IPS-NIHi11 (cell line): Measurements from ENCODE around the gene CXXC5.

Experiments
- DNase-seq: peaks from one replicate; pipeline ENCODE4 v3.0.0; 2012; ENCODE audit warnings: mixed read lengths, low spot score

The CXXC5 gene

GRCh38 chr5:139638736-139639618 lies 9.2 kb upstream of the CXXC5 start:
- DNase-seq, result no peak

DNA sequence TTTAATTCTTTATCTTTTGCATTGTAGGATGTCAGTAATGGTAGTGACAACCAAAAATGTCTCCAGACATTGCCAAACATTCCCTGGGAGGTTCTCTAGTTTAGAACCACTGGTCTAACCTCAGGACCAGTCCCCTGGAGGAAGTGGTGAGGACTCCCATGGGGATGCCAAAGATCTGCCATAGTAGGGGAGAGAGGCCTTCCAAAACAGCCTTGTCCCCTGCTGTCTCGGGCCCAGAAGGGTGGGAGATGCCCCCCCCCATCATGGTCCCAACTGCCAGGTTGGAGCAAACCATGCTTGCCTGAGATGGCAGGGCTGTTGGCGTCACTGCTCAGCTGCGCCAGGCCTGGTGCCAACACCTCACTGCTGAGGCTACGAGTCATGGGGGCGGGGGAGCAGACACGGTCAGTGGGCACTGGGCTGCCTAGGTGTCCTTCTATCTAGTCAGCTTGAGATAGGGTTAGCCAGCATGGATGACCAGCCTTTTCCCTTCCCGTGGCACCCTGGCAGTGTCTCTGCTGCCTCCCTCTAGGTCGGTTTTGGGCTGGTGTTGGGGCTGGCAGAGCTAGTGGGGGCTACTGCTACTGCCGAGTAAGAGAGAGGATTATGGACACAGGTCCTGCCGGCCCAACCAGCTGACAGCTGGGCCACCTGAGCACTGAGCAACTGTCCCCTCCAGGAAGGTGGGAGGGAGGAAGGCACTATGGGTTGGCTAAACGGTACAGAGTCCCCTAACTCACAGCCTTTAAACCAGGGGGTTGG lies 8.3 kb upstream of the CXXC5 start:
- no peak for DNase-seq

- no peak for DNase-seq
Observed at GRCh38 chr5:139640421-139641115, 7.6 kb upstream of the CXXC5 start.

DNA sequence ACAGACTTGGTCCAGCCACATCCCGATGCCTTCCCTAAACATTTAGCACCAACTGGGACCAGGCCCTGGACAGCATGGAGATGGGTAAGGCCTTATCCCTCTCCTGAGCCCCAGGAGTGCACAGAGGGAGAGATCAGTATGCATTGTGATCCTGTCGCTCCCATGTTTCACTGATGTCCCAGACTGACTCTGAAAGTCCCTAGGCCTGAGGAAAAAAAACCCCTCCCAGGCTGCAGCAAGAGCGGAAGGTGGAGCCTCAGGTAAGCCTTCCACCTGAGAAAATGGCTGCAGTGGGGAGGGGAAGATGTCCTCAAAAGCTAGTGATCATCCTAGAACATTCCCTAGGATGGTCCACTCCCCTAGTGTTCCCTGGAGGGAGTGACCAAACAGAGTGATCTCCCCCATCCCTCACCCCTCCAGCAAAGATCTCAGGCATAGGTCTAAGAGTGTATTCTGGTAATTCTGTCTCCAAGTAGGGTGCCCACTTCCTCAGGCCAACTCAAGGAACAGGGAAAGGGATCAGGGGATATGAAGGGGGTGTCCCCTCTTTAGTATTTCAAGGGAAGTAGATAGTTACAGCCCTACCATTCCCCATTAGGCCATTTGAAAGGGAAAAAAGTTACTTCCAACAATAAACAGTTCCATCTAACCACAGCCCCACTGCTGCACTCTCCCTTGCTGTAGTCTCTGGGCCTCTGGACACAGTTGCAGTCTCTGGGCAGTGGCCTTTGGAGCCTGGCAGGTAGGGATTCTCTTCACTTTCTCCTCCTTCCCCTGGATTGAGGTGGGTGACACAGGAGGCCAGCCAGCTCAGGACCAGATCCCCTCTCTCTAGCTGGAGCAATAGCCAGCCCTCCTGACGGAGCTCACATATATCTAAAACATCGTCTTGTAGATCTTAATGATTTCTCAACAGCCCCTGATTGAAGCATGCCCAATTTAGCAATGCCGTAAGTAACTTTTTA lies 6.8 kb upstream of the CXXC5 start:
- DNase-seq, result no peak

DNA sequence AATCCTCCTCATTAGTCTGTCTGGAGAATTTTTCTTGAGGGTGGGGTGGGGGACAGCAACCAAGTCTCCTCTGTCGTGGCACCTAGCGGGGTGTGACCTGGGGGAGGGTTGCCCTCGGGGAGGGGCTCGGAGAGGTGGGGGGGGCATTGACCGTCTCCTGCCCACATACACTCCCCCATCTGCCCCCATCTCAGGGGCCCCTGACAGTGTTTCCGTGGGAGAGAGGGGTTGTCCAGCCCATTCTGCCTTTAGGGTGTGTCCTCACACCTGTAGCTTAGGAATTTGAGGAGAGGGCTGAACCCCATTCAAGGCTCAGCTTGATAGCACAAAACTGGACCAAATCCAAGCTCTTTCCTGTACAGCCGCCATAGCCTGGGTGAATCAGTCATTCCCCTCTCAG lies 5.9 kb upstream of the CXXC5 start:
- DNase-seq, result no peak

GRCh38 chr5:139642891-139643871 lies 5.0 kb upstream of the CXXC5 start:
- no peak for DNase-seq

- DNase-seq, result no peak
Observed at GRCh38 chr5:139644001-139644456, 4.1 kb upstream of the CXXC5 start.

GRCh38 chr5:139644646-139645429 lies 3.3 kb upstream of the CXXC5 start:
- DNase-seq, result no peak

DNA sequence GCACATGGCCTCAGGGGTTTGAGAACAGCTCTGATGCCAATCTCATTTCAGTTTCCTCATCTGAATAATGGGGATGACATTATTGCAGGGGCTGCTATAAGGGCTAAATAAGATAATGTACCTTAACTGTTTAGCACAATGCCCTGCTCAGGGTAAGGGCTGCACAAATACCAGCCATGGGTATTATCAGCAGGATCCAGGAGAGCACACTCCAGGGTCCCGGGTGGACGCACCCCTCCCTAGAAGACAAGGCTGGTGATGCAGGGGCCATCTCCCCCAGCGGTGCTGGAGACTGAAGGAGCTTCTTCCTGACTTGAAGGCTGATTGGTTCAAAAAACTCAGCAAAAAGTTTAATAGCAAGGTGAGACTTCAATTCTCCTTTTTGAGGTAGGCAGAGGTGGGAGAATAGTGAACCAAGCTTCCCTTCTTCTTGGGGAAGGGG lies 2.7 kb upstream of the CXXC5 start:
- DNase-seq, result no peak

GRCh38 chr5:139646111-139646510 lies 2.0 kb upstream of the CXXC5 start:
- DNase-seq, result no peak

GRCh38 chr5:139646912-139647505 lies 1.1 kb upstream of the CXXC5 start:
- DNase-seq, result peak; percentile 62

DNA sequence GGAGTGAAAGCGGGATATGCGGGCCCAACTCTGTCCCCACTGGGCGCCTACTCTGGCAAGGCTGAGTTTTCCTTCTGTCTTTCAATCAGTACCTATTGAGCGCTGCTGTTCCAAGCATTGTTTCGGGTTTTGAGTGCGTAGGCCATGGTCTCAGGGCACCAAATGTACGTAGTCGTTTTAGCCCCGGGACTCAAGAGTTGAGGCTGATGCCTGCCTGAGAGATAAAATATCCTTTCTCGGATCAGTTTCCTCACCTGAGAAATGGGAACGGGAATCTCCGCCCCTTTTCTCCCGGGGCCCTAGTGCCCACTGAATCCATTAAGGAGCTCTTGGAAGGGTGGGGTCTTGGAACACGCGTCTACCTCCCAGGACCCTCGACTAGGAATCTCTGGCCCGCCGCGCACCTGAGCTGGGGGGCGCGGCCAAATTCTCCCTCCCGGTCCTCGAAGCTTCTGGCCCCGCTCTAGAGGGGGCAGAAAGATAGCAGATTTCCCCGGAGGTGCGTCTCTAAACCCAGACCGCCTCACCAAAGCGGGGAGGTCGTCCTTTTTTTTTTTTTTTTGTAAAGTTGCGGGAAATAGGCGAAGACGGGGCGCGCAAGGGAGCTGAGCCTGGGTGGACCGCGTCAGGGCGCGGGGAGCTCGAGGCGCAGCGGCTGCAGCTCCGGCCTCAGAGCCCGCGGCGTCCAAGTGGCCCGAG lies 494 bp upstream of the CXXC5 start:
- no peak for DNase-seq

DNA sequence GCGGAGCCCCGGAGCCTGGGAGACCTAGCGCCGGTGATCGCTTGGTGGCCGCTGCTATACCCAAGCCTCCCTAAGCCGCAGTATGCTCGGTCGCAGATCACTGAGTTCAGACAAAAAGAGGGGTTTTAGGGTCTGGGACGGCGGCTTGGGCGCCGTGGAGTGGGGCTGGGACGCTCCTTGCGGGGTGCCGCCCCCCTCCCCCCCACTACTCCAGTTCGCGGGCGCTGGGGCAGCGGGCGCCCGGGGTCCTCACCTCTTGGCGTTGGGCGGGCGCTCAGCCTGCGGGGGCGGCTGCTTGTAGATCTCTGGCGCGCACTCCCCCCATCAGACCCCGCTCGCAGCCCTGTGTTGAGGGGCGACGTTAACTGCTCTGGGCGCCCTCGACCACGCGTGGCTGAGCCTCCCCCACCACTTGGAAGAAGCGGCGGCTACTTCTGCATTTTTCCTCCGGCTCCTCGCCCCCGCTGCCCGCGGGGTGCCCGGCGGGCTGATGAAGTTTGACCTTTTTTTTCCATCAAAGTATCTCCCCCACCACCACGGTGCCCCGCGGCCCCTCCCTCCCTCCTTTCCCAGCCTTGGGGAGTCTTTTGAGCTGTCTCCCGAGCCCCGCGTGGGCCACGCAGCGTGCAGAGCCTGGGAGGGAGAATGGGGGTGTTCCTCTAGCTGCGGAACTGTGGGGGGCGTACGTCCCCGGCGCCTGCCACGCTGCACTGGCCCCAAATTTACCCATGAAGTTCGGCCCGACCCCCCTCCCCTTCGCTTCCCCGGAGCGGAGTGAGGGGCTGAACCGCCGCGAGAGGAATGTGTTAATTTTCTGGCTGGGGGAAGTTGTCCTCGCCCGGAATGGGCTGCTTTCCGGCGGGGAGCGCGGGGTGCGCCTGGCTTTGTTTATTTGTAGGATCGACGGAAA lies 1.2 kb downstream of the CXXC5 start:
- peak; percentile 57 for DNase-seq

GRCh38 chr5:139650031-139650688 lies 2.0 kb downstream of the CXXC5 start:
- DNase-seq, result no peak

DNA sequence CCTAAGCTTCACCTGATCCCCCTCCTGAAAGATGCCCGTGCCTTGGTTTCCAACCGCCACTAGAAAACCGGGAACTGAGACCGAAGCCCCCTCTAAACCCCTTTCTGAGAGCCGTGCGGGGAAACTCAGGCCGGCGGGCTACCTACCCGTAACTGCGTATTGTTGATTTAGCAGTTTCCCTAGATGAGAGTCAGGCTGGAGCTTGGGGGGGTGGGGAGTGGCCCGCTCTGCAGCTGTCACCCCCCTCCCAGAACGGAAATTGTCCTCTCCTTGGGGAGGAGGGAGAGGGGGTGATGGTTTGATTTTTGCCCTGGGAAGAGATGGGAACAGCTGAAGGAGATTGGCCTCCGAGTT lies 2.5 kb downstream of the CXXC5 start:
- DNase-seq, result no peak

DNA sequence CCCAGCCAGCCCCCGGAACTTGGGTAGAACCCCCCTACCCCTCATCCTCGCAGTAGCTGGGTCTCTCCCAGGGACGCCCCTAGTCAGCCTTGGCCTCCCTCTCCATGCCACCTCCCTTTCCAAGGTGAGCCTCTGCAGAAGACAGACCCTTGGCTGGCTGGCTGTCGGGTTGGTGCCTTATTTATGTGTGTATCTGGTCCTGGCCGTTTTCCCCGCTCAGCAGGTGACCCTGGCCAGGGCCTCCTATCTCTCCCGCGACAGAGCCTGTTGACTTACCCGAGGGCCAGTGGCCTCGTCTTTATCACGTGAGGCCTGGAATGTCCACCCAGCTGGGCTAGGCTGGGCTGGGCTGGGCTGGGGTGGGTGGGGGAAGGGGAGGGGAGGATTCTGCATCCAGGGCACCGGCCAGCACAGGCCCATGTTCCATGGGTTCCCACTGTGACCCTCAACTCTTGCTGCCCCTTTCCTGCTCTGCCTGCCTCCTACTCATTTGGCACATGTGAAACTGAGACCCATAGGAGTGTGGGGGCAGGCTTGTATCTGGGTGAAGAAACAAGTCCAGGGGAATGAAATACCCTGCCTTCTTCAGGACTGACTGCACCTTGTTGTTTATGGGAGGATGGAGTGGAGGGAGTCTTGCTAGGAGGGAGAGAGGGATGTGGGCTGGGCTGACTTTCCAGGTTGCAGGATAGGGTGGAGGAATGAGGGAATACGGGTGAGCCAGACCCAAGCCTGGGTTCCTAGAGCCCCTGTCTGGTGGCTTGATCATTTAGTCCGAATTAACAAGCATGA lies 3.1 kb downstream of the CXXC5 start:
- peak; percentile 60 for DNase-seq
